Vagina (tissue), 2 donors: ENCODE measurements around the gene UNC5CL.

ENCODE experiments used
- CTCF ChIP-seq, 3 experiments: fragments of 450-650 bp in 2 of 3; fragments of 200-600 bp in 1 of 3; sonication (generic) in 1 of 3; IDR thresholded peaks; one replicate each; pipeline ENCODE4 v1.5.1; 2017 to 2019; ENCODE audit warnings: antibody characterized with exemption in 3 of 3, mild to moderate bottlenecking in 2 of 3, moderate library complexity in 2 of 3
- POLR2A ChIP-seq, 2 donors: fragments of 450-650 bp; IDR thresholded peaks; one replicate each; pipeline ENCODE4 v1.6.1; 2017; ENCODE audit warnings: antibody characterized with exemption in 2 of 2, mild to moderate bottlenecking in 2 of 2, moderate library complexity in 2 of 2
- POLR2AphosphoS5 ChIP-seq, 2 donors: sonication (generic); formaldehyde crosslinking; IDR thresholded peaks; one replicate each; pipeline ENCODE4 v1.9.0; 2017; ENCODE audit warnings: antibody characterized with exemption in 2 of 2, mild to moderate bottlenecking in 2 of 2, low read depth in 1 of 2; ENCODE audit not compliant: insufficient read depth in 1 of 2

- TF ChIP-seq POLR2A (IDR thresholded peaks at IDR 0.05) (no peak), POLR2AphosphoS5 (IDR thresholded peaks at IDR 0.05; ENCODE audit: insufficient read depth in 1 of 2, low read depth in 1 of 2) (no peak), CTCF (IDR thresholded peaks at IDR 0.05) (no peak)
Measured at GRCh38 chr6:41078101-41078500, 39.1 kb upstream of the UNC5CL start.
